Osteoblast (primary cell): ENCODE measurements around the gene ANO7. TPM values are rescaled to one million over a fixed set of nuclear protein-coding genes. Genes with fewer than 3 reads are reported as not detected.

Experiments
- DNase-seq: peaks from one replicate; pipeline ENCODE4 v3.0.0; 2011; ENCODE audit warnings: low spot score, mixed read lengths; ENCODE audit not compliant: insufficient read length; ENCODE audit errors: missing footprints
- H2AFZ ChIP-seq: 2 replicates; pipeline ENCODE4 v1.6.0; 2011; ENCODE audit warnings: mild to moderate bottlenecking, low read length
- H3K27ac ChIP-seq: 2 replicates; pipeline ENCODE4 v1.5.1; 2011; ENCODE audit warnings: mild to moderate bottlenecking, low read depth, low read length, moderate library complexity
- H3K27me3 ChIP-seq: 2 replicates; pipeline ENCODE4 v1.6.0; 2012; ENCODE audit warnings: mild to moderate bottlenecking, control low read depth, inconsistent platforms, low read length, moderate library complexity; ENCODE audit not compliant: insufficient read depth
- H3K36me3 ChIP-seq: 2 replicates; pipeline ENCODE4 v1.5.1; 2011; ENCODE audit warnings: mild to moderate bottlenecking, low read length, control low read depth, moderate library complexity; ENCODE audit not compliant: insufficient read depth
- H3K4me1 ChIP-seq: 2 replicates; pipeline ENCODE4 v1.5.1; 2011; ENCODE audit warnings: mild to moderate bottlenecking, low read length, control low read depth, moderate library complexity; ENCODE audit not compliant: insufficient read depth
- H3K4me2 ChIP-seq: 2 replicates; pipeline ENCODE4 v1.6.0; 2011; ENCODE audit warnings: mild to moderate bottlenecking, low read length; ENCODE audit not compliant: insufficient read depth
- H3K4me3 ChIP-seq: fragments of 200-600 bp; sonication (generic); 3 replicates; pipeline ENCODE4 v1.5.1; 2012; ENCODE audit warnings: mild to moderate bottlenecking, low read length, inconsistent platforms; ENCODE audit not compliant: insufficient read depth
- H3K79me2 ChIP-seq: 2 replicates; pipeline ENCODE4 v1.6.0; 2012; ENCODE audit warnings: mild to moderate bottlenecking, low read length, control low read depth, inconsistent platforms; ENCODE audit not compliant: insufficient read depth
- H3K9me3 ChIP-seq: 2 replicates; pipeline ENCODE4 v1.5.1; 2011; ENCODE audit warnings: low read depth, low read length, control low read depth
- H4K20me1 ChIP-seq: 2 replicates; pipeline ENCODE4 v1.6.0; 2012; ENCODE audit warnings: mild to moderate bottlenecking, low read length, control low read depth; ENCODE audit not compliant: insufficient read depth
- total RNA-seq: library from RNA; depleted of rRNA; stranded (reverse); fragments of >200 nt; gene quantifications from 2 replicates; pipeline ENCODE4 v1.2.3, GENCODE V29; 2012
- TF ChIP-seq, protein P1 (sequence below): IDR thresholded peaks from 2 replicates; pipeline ENCODE4 v1.5.1; 2011; ENCODE audit warnings: mild to moderate bottlenecking, low read depth, low read length, moderate library complexity; ENCODE audit errors: extremely low read depth

The ANO7 gene
- total RNA-seq, 1 donor: 1.8 TPM

DNA sequence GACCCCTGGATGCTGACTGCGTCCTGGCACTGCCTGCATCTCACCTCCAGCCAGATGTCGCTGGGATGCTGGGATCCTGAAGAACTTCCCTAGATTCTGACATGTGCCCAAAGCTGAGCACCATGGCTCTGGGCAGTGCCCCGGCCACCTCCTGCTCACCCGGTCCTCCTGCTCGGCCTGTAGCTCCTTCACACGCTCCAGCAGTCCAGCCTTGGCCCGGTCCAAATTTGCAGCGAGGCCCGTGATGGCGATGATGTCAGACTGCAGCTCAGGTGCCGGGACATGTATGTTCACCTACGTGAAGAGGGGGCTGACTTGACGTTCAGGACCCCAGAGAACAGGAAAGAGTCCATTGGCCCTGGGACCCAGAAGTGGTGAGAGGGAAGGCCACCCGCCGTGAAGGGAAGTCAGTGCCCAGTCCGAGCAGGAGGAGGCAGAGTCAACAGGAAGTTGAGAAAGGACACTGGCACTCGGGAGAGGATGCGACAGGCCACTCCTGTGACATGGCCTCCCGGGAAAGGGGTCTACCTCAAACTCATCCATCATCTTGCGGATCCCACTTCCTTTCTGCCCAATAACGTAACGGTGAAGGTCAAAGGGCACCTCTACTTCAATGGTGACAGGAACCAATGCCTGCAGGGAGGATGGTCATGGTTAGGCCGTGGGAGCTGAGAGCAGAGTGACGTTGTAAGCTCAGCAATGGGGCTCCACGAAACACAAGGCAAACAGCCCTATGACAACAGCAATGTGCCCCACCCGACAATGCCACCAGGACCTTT lies 46.7 kb downstream of the ANO7 start:
- no peaks in the 10 kb centered on the region for H3K27me3 ChIP-seq
- H3K79me2 ChIP-seq: peaks cover 77% of the 10 kb centered on the region
- H3K9me3 ChIP-seq: no peaks in the 10 kb centered on the region
- DNase-seq: peak; percentile 19
- peaks cover 84% of the 10 kb centered on the region for H4K20me1 ChIP-seq
- TF ChIP-seq, protein P1, sequence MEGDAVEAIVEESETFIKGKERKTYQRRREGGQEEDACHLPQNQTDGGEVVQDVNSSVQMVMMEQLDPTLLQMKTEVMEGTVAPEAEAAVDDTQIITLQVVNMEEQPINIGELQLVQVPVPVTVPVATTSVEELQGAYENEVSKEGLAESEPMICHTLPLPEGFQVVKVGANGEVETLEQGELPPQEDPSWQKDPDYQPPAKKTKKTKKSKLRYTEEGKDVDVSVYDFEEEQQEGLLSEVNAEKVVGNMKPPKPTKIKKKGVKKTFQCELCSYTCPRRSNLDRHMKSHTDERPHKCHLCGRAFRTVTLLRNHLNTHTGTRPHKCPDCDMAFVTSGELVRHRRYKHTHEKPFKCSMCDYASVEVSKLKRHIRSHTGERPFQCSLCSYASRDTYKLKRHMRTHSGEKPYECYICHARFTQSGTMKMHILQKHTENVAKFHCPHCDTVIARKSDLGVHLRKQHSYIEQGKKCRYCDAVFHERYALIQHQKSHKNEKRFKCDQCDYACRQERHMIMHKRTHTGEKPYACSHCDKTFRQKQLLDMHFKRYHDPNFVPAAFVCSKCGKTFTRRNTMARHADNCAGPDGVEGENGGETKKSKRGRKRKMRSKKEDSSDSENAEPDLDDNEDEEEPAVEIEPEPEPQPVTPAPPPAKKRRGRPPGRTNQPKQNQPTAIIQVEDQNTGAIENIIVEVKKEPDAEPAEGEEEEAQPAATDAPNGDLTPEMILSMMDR: no peak
- no peak overlapping the region for H2AFZ ChIP-seq
- H3K4me1 ChIP-seq: no peaks in the 10 kb centered on the region
- H3K4me3 ChIP-seq: no peak overlapping the region
- peaks cover 92% of the 10 kb centered on the region for H3K36me3 ChIP-seq
- H3K4me2 ChIP-seq: no peak overlapping the region
- no peak overlapping the region for H3K27ac ChIP-seq

DNA sequence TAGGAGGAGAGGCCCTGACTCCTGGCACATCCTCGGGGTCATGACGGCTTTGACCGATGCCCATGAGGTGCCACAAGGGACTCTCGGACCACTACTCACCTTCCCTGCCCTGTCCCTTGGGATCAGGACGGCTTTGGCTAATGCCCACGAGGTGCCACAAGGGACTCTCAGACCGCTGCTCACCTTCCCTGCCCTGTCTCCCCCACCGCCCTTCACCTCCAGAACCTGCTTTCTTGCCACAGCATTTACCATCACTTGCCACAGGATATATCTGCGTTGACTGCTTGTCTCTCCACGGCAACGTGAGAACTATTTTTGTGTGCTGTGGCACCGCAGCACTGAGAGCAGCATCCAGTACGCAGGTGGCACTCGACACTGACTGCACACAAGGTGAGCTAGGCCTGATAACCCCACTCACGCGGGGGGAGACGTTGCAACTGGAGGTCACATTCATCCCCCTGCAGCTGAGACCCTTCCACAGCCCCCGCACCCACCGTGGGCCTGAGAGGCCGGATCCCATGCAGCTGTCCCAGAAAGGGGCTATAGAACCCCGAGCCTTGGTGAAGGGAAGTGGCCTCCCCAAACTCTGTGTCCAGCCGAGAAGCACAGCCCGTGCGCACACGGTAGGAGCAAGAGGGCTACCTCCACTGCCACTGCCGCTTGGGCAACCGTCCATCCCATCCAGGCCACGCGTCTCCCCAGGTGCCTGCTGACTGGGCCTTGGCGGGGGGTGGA lies 47.5 kb downstream of the ANO7 start:
- no peak overlapping the region for H2AFZ ChIP-seq

DNA sequence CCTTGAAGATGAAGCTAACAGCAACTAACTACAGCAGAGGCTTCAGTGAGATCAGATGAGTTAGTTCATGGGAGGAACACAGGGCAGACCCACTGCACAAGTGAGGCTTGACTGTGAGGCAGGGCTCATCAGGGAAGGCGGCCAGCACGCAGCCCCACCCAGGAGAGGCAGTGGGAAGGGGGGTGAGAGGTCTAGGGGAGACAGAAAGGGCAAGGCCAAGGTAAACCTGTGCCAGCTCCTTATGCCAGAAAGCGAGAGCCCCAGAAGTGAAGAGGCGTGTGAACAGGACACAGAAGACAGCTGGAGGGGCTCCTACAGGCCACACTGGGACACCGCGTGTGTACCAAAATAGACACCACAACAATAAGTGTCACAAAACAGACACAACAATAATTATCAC lies 48.6 kb downstream of the ANO7 start:
- Histone ChIP-seq H3K79me2 (peaks cover 87% of the 10 kb centered on the region), H3K4me1 (no peaks in the 10 kb centered on the region), H3K9me3 (no peaks in the 10 kb centered on the region), H3K4me2 (no peak overlapping the region), H3K27me3 (no peaks in the 10 kb centered on the region), H3K4me3 (no peak overlapping the region), H4K20me1 (peaks cover 88% of the 10 kb centered on the region), H3K27ac (no peak overlapping the region), H2AFZ (no peak overlapping the region), H3K36me3 (peaks cover 91% of the 10 kb centered on the region)
- TF ChIP-seq, protein P1: no peak
- DNase-seq: peak; percentile 57

More for the DNA sequence above, 47.5 kb downstream of the ANO7 start:
- Histone ChIP-seq H3K4me1 (no peaks in the 10 kb centered on the region), H3K4me3 (no peak overlapping the region), H3K27me3 (no peaks in the 10 kb centered on the region), H3K36me3 (peaks cover 92% of the 10 kb centered on the region), H4K20me1 (peaks cover 89% of the 10 kb centered on the region), H3K9me3 (no peaks in the 10 kb centered on the region), H3K79me2 (peaks cover 86% of the 10 kb centered on the region), H3K4me2 (no peak overlapping the region), H3K27ac (no peak overlapping the region)
- TF ChIP-seq, protein P1: no peak
- peak; percentile 44 for DNase-seq

DNA sequence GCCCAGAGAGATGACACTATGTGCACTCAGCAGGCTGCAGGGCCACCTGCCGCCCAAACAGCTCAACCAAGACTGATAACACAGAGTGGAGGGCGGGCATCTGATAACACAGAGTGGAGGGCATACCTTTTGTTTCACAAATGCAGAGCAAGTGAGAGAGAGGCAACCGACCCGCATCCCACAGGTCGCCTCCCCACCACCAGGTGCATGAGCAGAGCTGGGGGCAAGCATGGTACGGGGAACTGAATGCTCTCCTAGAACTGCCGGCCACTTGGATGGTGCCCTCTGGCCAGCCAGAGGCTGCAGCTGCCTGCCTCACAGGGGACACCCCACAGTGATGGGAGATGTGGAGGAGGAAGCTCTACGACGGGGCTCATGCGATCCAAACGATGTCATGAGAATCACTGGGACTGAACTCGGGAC lies 49.5 kb downstream of the ANO7 start:
- Histone ChIP-seq H3K4me1 (no peaks in the 10 kb centered on the region), H3K9me3 (no peaks in the 10 kb centered on the region), H3K36me3 (peaks cover 98% of the 10 kb centered on the region), H3K4me2 (no peak overlapping the region), H3K27ac (no peak overlapping the region), H3K4me3 (no peak overlapping the region), H3K27me3 (no peaks in the 10 kb centered on the region), H3K79me2 (peaks cover 95% of the 10 kb centered on the region), H2AFZ (no peak overlapping the region), H4K20me1 (peaks cover 93% of the 10 kb centered on the region)
- TF ChIP-seq, protein P1: no peak
- DNase-seq: peak; percentile 59
